Measurements from ENCODE around the gene SUSD6.
"Not testable (repeated sequence)": the region's sequence is repeated elsewhere in the genome, so short reads cannot be mapped to it uniquely, and the experiment has no call there.

Gene SUSD6

DNA sequence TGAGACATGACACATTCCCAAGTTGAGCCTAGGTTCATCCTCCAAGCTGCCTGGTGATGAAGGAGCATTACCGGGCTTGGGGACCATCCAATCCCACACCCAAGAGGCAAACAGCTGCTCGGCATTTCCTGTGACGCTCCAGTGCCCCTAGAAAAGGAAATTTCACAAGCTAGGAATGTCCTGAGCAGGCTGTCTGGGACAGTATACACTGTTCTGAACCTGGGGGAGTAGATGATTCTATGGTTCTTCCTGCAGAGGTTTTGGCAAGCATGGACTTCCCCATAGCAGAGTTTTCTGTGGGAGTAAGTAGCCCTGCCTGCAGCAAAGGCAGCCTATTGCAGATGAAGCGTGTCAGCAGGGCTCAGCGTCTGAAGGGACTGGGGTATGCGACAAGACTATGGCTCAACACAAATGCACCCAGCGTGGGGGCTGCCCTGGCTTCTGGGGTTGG is 108.1 kb downstream of the SUSD6 start:
- DNase-seq, result no peak

DNA sequence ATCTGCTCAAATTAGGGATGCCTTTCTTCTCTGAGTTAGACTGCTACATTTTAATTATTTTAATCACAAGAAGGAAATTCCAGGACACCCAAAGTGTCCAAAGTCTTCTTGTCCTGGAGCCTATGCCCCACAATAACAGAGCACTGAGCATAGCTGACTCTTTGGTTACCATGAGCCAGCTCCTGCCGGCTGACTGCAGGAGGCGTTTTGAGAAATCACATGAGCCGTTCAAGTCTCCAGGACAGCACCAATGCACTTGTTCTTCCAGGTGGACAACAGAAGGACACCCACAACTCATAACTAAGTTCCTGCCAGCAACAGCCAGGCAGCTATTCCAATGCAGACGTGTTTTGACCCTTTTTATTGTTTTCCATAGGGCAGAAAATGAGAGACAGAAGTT is 109.5 kb downstream of the SUSD6 start:
- no peak for DNase-seq

DNA sequence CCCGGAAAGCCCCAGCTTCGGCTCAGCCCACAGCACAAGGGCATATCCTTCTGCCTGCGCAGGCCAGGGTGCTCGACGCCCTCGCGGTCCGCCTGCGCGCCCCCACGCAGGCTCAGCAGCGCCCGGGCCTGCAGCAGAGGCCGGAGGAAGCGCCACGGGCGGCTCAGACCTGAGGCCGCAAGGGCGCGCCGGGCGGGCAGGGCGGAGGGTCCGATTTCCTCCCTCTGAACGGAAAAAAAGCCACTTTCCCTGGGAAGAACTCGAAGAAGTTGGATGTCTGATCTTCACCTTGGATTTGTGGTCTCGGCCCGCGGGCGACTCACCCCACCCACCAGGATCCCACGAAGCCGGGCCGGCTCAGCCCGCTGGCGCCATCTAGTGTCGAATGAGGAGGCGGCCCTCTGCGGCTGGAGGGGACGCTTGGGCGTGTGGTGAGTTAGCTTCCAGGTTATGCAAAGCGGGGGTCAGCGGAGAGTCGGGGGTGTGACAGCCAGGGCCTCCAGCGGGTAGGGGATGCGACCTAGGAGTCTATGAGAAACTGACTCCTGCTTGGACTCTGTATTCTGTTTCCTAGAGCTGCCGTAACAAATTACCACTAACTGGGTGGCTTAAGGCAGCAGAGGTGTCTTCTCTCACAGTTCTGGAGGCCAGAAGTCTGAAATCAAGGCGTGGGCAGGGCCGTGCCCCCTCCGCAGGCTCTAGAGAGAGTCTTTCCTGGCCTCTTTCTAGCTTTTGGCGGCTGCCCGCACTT is 115.5 kb downstream of the SUSD6 start:
- peak; percentile 52 to 76 for DNase-seq

DNA sequence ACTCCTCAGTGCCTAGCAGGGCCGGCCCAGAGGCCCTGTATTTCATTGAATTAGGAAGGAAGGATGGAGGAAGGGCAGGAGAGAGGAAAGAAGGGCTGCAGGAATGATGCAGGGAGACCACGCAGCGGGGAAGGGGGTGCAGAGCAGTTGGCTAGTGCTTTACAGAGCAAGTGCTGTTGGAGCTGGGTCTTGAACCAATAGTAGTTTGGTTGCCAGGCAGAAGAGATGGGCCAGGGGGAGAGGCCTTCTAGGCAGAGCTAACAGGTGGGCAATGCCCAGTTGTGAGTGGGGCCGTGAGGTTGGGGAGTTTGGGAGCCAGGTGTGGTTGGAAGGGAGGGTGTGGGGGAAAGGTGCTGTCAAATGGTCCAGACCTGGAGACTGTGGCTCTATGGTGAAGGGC is 116.5 kb downstream of the SUSD6 start:
- DNase-seq, result no peak

DNA sequence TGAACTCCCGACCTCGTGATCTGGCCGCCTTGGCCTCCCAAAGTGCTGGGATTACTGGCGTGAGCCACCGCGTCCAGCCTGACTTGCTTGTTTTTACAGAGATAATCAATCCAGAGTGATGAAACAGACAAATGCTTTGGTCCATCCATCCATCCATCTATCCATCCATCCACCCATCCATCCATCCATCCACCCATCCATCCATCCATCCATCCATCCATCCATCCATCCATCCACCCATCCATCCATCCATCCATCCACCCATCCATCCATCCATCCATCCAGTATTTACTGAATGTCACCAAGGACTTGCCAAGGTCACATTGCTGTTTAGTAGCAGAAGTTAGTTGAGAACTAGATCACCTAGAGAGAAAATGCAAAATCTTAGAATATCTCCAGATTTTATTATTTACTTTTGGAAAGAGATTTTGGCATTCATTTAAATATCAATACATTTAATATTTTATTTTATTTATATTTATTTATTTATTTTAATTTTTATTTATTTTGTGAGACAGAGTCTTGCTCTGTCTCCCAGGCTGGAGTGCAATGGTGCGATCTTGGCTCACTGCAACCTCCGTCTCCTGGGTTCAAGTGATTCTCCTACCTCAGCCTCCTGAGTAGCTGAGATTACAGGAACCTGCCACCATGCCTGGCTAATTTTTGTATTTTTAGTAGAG is 120.7 kb downstream of the SUSD6 start:
- not testable (repeated sequence) for DNase-seq

DNA sequence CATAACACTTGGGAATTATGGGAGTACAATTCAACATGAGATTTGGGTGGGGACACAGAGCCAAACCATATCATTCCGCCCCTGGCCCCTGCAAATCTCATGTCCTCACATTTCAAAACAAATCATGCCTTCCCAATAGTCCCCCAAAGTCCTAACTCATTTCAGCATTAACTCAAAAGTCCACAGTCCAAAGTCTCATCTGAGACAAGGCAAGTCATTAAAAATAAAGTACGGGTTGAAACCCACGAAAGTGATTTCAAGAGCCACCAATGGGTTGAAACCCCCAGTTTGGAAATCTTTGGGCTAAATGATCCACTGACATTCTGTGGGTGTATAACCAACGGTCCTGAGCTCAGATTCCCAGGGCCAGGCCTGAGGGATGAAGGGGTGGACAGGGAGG is 125.0 kb downstream of the SUSD6 start:
- not testable (repeated sequence) for DNase-seq

DNA sequence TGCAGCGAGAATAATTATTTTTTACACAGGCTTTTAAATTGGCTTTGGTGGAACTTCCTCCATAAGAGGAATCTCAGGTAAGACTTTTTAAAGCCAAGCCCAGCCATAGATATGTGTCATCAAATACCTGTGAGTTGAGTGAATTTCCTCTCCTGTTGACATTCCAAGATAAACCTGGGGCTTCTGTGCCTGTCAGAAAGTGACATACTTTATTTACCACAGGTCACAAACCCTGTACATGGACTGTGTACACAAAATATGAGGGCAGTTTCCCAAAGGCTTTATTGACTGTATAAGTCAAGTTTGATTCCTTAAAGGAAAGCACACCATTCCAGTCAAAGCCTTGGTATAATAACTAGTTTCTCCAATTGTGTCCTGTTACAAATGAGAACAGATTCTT is 129.7 kb downstream of the SUSD6 start:
- DNase-seq, result no peak

DNA sequence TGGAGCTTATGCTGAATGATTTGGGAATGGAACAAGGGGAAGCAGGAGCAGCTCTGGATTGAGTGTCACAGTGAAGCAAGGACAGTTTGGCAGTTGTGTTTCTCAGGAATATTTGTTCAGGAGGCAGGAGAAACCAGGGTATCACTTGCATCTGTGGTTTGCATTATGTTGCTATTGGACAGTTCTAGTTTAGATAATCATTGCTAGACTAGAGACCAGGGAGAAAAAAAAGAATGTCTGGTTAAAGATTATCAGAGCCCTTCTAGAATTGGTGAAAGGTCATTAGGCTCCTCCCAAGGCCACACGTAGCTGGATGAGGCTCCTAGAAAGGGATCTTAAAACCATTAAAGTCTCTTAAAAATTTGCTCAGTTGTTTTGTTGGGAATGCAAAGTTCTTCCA is 138.6 kb downstream of the SUSD6 start:
- no peak for DNase-seq

DNA sequence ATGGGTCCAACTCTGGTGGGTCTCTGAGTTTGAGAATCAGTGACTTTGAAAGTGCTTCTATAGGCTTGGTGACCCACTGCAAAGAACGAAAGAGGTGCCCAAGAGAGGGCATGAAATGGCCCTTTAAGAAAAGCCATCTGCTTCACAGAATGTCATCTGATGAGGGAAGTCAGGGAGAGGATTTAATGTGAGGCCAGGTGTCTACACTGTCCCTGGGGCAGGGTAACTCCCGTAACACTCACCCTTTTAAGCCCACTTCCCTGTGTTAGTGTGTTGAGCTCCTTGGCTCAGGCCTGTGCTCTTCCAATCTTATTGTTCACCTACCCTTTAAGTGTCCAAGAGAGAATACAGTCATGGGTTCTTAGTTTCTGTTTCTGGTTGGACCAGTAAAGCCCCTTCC is 139.1 kb downstream of the SUSD6 start:
- DNase-seq, result no peak

DNA sequence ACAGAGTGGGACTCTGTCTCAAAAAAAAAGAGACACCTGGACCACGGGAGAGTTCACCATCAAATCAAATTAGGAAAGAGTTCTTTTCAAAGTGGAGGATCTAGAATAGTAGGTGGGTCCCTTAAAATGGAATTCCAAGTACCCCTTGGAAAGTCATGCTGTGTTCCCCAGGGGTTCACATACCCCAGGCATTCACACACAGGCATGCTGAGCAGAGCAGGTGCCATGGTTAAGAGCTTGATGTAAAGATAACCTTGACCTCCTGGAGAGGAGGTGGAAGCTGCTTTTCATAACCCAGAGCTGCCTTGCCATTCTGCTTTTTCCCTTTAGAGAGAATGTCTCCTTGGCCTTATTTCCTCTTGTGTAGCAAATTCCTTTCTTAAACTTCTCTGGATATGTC is 141.4 kb downstream of the SUSD6 start:
- no peak for DNase-seq

DNA sequence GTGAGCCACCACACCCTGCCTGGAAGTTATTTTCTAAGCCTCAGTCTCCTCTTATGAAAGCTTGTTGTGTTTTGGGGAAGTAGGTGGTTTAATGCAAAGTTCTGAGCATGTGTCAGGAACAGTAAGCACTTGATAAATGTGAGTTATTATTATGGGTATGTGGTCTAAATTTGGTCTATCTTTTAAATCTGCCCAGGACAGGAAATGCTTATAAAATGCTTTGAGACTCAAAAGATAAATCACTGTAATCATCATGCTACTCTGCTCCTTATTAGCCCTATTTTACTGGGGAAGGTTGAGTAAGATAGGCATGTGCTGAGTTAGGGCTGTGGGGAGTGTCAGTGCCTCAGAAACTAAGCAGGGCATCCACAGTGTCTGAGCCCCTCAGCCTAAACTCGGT is 142.5 kb downstream of the SUSD6 start:
- no peak for DNase-seq

DNA sequence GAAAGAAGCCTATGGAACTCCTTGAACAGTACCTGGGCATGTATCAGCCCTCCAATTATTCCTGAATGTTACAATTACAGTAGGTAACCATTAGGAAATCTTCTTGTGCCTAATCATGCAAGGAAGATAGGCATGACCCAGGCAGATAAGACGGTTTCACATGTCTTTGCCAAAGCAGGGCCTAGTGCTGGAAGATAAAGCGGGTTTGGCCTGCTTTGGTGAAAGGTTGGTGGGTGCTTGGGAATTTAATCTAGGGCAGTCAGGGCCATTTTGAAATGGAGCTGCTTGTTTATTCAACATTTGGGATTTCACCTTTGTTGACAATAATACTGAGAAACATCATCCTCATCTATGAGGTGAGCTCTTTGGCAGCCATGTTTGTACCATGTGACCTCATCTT is 143.1 kb downstream of the SUSD6 start:
- no peak for DNase-seq

DNA sequence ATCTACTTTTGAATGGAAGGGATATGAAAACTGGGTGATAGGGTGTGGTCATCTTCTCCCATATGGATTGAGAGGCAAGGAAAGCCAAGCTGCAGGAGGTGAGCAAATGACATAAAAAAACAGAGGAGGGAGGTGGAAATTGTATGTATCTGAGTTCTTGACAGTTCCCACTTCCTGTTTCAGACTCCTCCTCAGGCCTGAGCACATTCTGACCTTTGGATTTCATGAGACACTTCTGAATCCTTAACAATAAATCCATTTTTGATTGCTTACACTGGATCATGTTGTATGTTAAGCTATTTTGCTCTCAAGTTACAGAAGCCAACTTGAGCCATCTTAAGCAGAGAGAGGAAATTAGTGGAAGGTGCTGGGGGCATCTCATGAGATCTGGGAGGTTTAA is 143.9 kb downstream of the SUSD6 start:
- no peak for DNase-seq

DNA sequence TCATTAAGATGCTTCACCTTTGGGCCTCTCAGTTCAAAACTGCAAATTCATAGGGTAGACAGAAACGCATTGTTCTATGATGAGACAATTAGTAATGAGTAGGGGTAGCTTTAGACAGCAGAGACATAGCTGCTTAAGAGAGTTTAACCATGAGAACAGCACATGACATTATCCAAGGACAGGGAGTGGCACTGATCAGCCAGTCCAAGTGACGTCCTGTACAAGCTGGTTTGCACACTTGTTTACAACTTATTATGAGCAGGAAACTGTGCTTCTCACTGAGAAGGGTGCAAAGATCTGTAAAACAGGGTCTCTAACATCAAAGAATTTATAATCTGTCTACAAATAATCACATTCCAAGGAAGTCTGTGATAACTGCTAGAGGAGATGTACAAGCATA is 144.4 kb downstream of the SUSD6 start:
- DNase-seq, result no peak

DNA sequence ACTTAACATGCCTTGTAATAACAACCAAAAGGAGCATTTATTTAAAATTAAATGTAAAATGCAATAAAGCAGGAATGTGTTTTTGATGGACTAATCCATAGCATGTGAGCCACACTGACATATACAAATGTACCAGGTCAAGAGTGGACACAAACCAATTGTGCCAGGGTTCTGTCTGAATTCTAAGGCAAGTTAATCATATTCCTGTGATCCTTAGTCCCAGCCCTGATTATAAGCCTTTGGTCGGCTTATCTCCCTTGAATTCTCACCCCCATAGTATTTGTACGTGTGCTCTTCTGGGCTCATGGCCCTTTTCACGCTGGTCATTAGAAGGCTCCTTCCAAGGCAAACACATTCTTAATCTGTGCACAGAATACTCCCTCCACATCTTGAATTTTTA is 144.9 kb downstream of the SUSD6 start:
- no peak for DNase-seq

DNA sequence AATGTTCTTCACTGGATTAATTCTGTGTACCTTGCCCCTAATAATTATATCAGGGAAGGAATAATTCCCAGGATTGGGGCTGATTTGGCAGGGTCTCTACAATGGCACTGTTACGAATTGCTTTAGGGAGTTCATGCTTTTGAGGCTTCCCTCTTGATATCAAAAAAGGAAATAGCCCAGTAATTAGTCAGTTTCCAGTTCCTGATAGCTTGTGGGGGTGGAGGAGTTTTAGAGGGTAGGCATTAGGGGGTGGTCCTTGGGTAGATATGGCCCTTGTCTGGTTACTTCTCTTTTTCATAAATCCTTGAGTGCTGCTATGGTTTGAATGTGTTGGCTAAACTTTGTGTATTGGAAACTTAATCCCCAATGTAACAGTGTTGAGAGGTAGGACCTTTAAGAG is 149.4 kb downstream of the SUSD6 start:
- no peak for DNase-seq

DNA sequence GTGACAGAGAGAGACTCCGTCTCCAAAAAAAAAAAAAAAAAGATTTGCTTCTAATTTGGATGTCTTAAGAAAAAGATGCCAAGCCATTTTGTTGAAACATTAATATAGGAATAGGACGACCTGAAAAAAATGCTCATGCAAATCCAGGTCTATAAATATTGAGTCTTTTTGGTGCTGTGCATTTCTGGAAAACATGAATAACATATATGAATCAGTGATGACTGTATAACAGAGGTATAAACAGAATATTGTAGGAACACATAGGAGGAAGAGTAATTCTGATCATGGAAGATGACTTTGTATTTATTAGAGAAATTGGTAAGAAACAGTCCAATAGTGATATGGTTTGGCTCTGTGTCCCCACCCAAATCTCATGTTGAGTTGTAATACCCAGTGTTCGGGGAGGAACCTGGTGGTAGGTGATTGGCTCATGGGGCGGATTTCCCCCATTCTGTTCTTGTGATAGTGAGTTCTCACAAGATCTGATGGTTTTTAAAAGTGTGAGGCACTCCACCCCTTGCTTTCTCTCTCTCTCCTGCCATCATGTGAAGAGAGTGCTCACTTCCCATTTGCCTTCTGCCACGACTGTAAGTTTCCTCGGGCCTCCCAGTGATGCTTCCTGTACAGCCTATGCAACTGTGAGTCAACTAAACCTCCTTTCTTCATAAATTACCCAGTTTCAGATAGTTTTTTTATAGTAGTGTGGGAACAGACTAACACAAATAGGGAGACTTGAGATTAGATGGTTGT is 152.5 kb downstream of the SUSD6 start:
- no peak for DNase-seq
